ENCODE data around the gene NIT2.
A peak's percentile ranks its signal among the peaks of the same experiment; 100 is the strongest.

Gene NIT2

DNA sequence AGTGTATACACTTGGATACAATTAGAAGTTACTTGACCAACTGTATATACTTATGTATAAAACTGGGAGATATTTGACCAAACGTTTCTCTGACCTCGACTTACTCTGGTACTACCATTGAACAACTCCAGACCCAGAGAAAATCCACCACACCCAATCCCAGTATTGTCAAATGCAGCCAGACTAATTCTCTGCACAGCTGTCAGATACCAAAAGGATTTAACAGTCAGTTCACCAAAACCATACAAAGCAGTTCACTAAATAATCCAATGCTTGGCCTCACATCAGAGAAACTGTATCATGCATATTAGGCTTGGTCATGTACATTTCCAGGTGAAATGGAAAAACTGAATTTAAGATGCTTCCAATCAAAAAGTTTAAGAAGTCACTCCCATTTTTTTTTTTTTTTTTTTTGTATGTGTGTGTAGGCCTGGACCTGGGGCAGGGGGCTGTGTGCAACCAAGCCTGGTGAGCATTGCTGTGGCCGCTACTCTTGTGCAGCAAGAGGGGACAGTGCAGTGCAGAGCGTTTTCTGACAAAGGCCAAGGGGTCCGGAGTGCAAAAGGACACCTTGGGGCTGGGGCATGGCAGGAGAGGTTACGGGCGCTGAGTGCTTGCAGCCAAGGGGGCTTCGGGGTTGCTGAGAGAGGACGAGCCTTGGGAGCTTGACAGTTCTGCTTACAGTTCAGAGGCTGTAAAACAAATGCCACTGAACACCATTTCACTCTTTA is 64.9 kb downstream of the NIT2 start:
- no peak for DNase-seq

- DNase-seq: no peak
Observed at GRCh38 chr3:100400419-100400779, 65.8 kb downstream of the NIT2 start.

DNA sequence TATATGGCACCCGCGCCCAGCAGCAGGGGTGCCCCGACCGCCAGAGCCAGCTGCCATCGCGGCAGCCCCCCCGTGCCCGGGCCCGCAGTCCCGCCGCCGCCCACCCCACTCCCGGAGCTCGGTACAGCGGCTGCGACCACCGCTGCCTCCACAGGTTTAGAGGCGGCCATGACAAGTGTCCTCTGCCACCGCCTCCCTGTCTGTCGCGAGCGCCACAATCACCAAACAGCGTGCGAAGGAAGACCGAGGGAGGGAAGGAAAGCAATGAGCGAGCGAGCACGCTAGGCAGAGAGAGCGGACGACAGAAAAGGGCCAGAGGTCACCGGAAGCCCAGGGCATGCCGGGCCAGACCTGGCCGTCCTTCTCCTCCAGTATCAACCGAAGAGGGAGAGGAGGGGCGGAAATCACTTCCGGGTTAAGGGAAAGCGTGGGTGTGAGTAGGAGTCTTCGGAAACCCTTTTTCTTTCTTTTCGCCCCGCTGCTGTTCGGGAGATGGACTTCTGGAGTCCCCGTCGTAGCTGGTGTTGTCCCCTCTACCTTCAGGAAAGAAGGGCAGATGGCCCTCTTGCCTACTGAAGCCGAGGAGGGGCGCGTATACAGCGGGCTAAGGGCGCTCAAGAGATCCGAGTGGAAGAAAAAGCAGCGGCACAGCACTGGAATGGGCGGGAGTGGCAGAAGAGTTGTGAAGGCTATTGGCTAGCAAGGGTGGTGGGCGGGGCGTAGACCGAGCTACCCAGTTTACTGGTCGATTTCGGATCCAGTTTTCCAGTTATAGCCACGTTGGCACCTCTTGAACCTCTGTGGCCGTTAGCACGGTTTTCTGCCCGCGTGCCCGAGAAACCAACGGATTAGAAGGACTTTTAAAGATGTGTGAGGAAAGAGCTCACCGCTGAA is 66.5 kb downstream of the NIT2 start, which contains the start of the genes LNP1 and TOMM70:
Gene LNP1, plus strand, starts transcription at position 760 of the 894 bp plus-strand sequence. CDS start 28,191 bp downstream, outside the sequence.
Gene TOMM70, minus strand, starts transcription at position 310 of the 894 bp plus-strand sequence. Its CDS starts 140 bp downstream, at position 170.
- DNase-seq: peak; percentile 88

GRCh38 chr3:100401674-100402041 is 67.1 kb downstream of the NIT2 start:
- no peak for DNase-seq

DNA sequence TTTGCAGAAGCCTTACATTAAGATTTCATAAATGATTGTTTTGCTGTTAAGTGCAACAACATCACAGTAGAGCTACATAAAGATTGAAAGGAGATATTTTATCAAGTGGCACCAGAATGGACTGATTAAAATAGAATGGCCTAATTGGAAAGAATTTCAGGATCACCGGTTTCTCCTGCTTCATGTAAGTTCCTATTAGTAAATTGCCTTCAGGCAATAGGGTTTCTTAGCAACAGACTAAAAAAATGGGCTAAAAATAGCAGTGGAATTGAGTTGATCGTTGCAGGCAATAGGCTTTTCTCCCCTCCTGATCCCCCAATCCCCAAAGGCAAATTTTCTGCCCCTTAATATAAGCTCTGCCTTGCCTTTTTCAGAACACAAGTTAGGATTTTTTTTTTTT is 67.7 kb downstream of the NIT2 start:
- no peak for DNase-seq

GRCh38 chr3:100402891-100403290 is 68.3 kb downstream of the NIT2 start:
- no peak for DNase-seq

GRCh38 chr3:100403362-100404249 is 69.0 kb downstream of the NIT2 start:
- no peak for DNase-seq

- DNase-seq: no peak
Observed at GRCh38 chr3:100404250-100404548, 69.6 kb downstream of the NIT2 start.

DNA sequence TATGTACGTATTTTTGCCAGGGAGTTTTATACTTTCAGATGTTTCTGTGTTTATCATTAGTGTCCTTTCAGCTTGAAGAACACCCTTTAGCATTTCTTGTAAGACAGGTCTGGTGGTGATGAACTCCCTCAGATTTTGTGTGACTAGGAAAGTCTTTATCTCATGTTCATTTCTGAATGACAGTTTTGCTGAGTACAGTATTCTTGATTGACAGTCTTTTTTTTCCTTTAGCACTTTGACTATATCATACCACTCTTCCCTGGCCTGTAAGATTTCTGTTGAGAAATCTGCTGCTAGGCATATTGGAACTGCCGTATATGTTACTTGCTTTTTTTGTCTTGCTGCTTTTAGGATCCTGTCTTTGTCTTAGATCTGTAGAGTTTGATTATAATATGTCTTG is 72.6 kb downstream of the NIT2 start:
- no peak for DNase-seq

- no peak for DNase-seq
Observed at GRCh38 chr3:100407977-100408532, 73.5 kb downstream of the NIT2 start.
